Mesenchymal stem cell (in vitro differentiated cells and primary cell): ENCODE data around the gene RNGTT.
"Not testable (repeated sequence)": the region's sequence is repeated elsewhere in the genome, so short reads cannot be mapped to it uniquely, and the experiment has no call there.

Experiments used
- DNase-seq: peaks from one replicate; pipeline ENCODE4 v3.0.0-alpha.2; 2013
- H2AFZ ChIP-seq: one replicate; pipeline ENCODE4 v1.6.1; 2013; ENCODE audit warnings: low read depth, mild to moderate bottlenecking, control low read depth, inconsistent platforms, low read length, moderate library complexity
- H2AK5ac ChIP-seq: 2 replicates; pipeline ENCODE4 v1.6.1; 2013; ENCODE audit warnings: low read length, moderate library complexity, mild to moderate bottlenecking, inconsistent platforms; ENCODE audit not compliant: severe bottlenecking
- H2BK120ac ChIP-seq: one replicate; pipeline ENCODE4 v1.6.1; 2013; ENCODE audit warnings: low read depth, mild to moderate bottlenecking, inconsistent platforms, low read length, moderate library complexity
- H2BK12ac ChIP-seq, 2 experiments: one replicate each; pipeline ENCODE4 v1.6.1; 2013; ENCODE audit warnings: inconsistent platforms in 2 of 2, low read length in 2 of 2, mild to moderate bottlenecking in 2 of 2, moderate library complexity in 2 of 2, control low read depth in 1 of 2
- H2BK15ac ChIP-seq: one replicate; pipeline ENCODE4 v1.6.1; 2013; ENCODE audit warnings: mild to moderate bottlenecking, low read depth, inconsistent platforms; ENCODE audit not compliant: poor library complexity, severe bottlenecking
- H2BK5ac ChIP-seq: 2 replicates; pipeline ENCODE4 v1.6.1; 2013; ENCODE audit warnings: low read depth, mild to moderate bottlenecking, low read length, control low read depth, inconsistent platforms; ENCODE audit not compliant: poor library complexity, severe bottlenecking
- H3K14ac ChIP-seq, 2 experiments: one replicate each; pipeline ENCODE4 v1.6.1; 2013; ENCODE audit warnings: inconsistent platforms in 2 of 2, low read length in 2 of 2, control low read depth in 1 of 2, mild to moderate bottlenecking in 1 of 2, moderate library complexity in 1 of 2
- H3K18ac ChIP-seq, 2 experiments: one replicate each; pipeline ENCODE4 v1.6.1; 2013; ENCODE audit warnings: inconsistent platforms in 2 of 2, low read length in 2 of 2, control low read depth in 1 of 2, low read depth in 1 of 2, mild to moderate bottlenecking in 1 of 2
- H3K23ac ChIP-seq, 2 experiments: one replicate each; pipeline ENCODE4 v1.6.1; 2013; ENCODE audit warnings: inconsistent platforms in 2 of 2, low read length in 2 of 2, mild to moderate bottlenecking in 2 of 2, moderate library complexity in 2 of 2, control low read depth in 1 of 2
- H3K27ac ChIP-seq: 2 replicates; pipeline ENCODE4 v1.5.1; 2013; ENCODE audit warnings: mild to moderate bottlenecking, moderate library complexity, low read length, control low read depth, inconsistent platforms; ENCODE audit not compliant: poor library complexity, severe bottlenecking
- H3K27me3 ChIP-seq, 2 experiments: 2 replicates each; pipeline versions ENCODE4 v1.6.1 to v1.7.0; 2013; ENCODE audit warnings: low read length in 2 of 2, mild to moderate bottlenecking in 2 of 2, moderate library complexity in 2 of 2, control low read depth in 1 of 2, inconsistent platforms in 1 of 2; ENCODE audit not compliant: control insufficient read depth in 1 of 2, insufficient read depth in 1 of 2
- H3K36me3 ChIP-seq, 2 experiments: 2 replicates each; pipeline versions ENCODE4 v1.6.1 to v1.7.0; 2013; ENCODE audit warnings: low read length in 2 of 2, control low read depth in 1 of 2, inconsistent platforms in 1 of 2, low read depth in 1 of 2, mild to moderate bottlenecking in 1 of 2; ENCODE audit not compliant: insufficient read depth in 2 of 2, control insufficient read depth in 1 of 2
- H3K4ac ChIP-seq, 2 experiments: one replicate each; pipeline ENCODE4 v1.6.1; 2013; ENCODE audit warnings: inconsistent platforms in 2 of 2, low read length in 2 of 2, mild to moderate bottlenecking in 2 of 2, moderate library complexity in 2 of 2, control low read depth in 1 of 2, low read depth in 1 of 2
- H3K4me1 ChIP-seq: 2 replicates; pipeline ENCODE4 v1.6.1; 2013; ENCODE audit warnings: low read depth, low read length, control low read depth; ENCODE audit not compliant: control insufficient read depth, insufficient read depth
- H3K4me2 ChIP-seq: 2 replicates; pipeline ENCODE4 v1.6.1; 2013; ENCODE audit warnings: low read length, mild to moderate bottlenecking, inconsistent platforms; ENCODE audit not compliant: poor library complexity, severe bottlenecking
- H3K4me3 ChIP-seq, 2 experiments: 2 replicates each; pipeline versions ENCODE4 v1.5.1 to v1.7.0; 2013; ENCODE audit warnings: low read length in 2 of 2, mild to moderate bottlenecking in 2 of 2, control low read depth in 1 of 2, low read depth in 1 of 2; ENCODE audit not compliant: insufficient read depth in 1 of 2
- H3K79me1 ChIP-seq: replicated peaks from 2 replicates; pipeline ENCODE4 v1.6.1; 2013; ENCODE audit warnings: mild to moderate bottlenecking, control low read depth, low read length, inconsistent platforms; ENCODE audit not compliant: poor library complexity, severe bottlenecking
- H3K9ac ChIP-seq: 2 replicates; pipeline ENCODE4 v1.7.0; 2013; ENCODE audit warnings: mild to moderate bottlenecking, low read length, moderate library complexity
- H3K9me3 ChIP-seq: 2 replicates; pipeline ENCODE4 v1.7.0; 2013; ENCODE audit warnings: mild to moderate bottlenecking, low read length; ENCODE audit not compliant: control insufficient read depth
- H4K8ac ChIP-seq: one replicate; pipeline ENCODE4 v1.6.1; 2013; ENCODE audit warnings: inconsistent platforms, mild to moderate bottlenecking, low read length, moderate library complexity
- H4K91ac ChIP-seq: one replicate; pipeline ENCODE4 v1.6.1; 2013; ENCODE audit warnings: mild to moderate bottlenecking, low read length, inconsistent platforms
- WGBS: methylation state at CpG from one replicate; pipeline ENCODE4 v1.1.7; 2013; ENCODE audit warnings: mixed read lengths; 5-methylcytosine and 5-hydroxymethylcytosine counted together

Gene RNGTT

DNA sequence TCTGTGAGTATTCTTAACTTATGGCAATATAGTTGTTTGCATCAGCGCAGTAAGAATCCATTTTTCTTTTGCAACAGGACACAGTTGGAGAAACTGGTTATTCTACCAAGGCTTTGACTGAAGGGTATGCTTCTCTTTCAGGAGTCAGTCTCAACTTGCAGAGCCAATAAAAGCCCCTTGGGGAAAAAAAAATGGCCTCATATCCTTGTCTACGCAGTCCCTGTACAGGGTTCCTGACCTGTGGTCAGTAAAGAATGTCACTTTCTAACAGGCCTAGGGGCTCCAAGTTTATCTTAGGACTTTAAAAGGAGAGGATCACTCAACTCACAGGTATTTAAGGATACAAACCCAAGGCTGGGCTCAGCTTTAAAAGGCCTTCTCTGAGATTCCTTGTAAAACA lies 6.9 kb upstream of the RNGTT start:
- H2BK120ac ChIP-seq: no peak overlapping the region
- H4K8ac ChIP-seq: no peak overlapping the region
- H3K4me3 ChIP-seq: no peak overlapping the region
- no peak overlapping the region for H3K27ac ChIP-seq
- no peaks in the 10 kb centered on the region for H3K4me1 ChIP-seq
- H3K79me1 ChIP-seq: no peaks in the 10 kb centered on the region
- no peak overlapping the region for H3K4ac ChIP-seq
- H2AFZ ChIP-seq: no peak overlapping the region
- no peak overlapping the region for H2AK5ac ChIP-seq
- peaks cover 30% of the 10 kb centered on the region for H3K9me3 ChIP-seq
- no peak overlapping the region for H3K14ac ChIP-seq
- no peak overlapping the region for H3K4me2 ChIP-seq
- WGBS: 93% methylated on average over 2 of the region's 2 CpGs
- no peak overlapping the region for H2BK15ac ChIP-seq
- no peaks in the 10 kb centered on the region for H3K27me3 ChIP-seq
- H3K18ac ChIP-seq: no peak overlapping the region
- H3K23ac ChIP-seq: no peak overlapping the region
- H3K36me3 ChIP-seq: no peaks in the 10 kb centered on the region
- H2BK5ac ChIP-seq: no peak overlapping the region
- no peak overlapping the region for H2BK12ac ChIP-seq
- no peak overlapping the region for H4K91ac ChIP-seq
- no peak overlapping the region for H3K9ac ChIP-seq
- DNase-seq: no peak

DNA sequence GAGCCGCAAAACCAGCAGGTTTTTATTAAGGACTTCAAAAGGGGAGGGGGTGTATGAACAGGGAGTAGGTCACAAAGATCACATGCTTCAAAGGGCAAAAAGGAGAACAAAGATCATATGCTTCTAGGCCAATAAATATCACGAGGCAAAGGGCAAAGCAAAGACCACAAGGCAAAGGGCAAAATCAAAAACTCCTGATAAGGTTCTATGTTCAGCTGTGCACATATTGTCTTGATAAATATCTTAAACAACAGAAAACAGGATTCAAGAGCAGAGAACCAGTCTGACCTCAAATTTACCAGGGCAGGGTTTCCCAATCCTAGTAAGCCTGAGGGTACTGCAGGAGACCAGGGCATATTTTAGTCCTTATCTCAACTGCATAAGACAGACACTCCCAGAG lies 5.8 kb upstream of the RNGTT start:
- H2BK120ac ChIP-seq, H3K27ac ChIP-seq, H3K14ac ChIP-seq, H3K9ac ChIP-seq, H3K79me1 ChIP-seq, H2AK5ac ChIP-seq, H2BK5ac ChIP-seq, H3K36me3 ChIP-seq, H3K4me3 ChIP-seq, H4K8ac ChIP-seq, DNase-seq, H4K91ac ChIP-seq, H3K23ac ChIP-seq, H2AFZ ChIP-seq, H3K18ac ChIP-seq, H3K4me2 ChIP-seq, H3K27me3 ChIP-seq, H2BK15ac ChIP-seq, H3K4me1 ChIP-seq, H3K4ac ChIP-seq, H2BK12ac ChIP-seq: not testable (repeated sequence)
- H3K9me3 ChIP-seq: peaks cover 30% of the 10 kb centered on the region
- WGBS: 0% methylated on average over 1 of the region's 2 CpGs

DNA sequence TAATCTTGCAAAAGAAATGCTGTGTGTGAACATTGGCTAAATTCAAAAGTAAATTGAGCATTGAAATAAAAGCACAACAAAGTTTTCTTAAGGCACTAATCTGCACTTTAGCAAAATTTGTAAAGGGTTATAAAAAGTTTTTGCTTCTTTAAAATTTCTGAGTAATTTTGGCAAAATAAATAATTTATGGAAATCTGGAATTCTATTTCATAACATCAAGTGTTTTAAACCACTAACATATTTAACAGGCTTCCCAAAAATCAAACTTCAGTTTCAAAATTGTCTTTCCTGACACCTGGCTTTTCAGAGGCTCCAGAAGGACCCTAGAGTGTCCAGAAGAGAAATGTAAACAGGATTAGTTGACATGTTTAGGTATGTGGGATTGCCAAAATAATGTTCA lies 4.5 kb upstream of the RNGTT start:
- no peak overlapping the region for H3K4ac ChIP-seq
- H2BK120ac ChIP-seq: no peak overlapping the region
- no peak overlapping the region for H2BK15ac ChIP-seq
- H3K27ac ChIP-seq: no peak overlapping the region
- no peak overlapping the region for H3K23ac ChIP-seq
- H2BK5ac ChIP-seq: no peak overlapping the region
- no peak overlapping the region for H3K4me3 ChIP-seq
- no peak overlapping the region for H3K14ac ChIP-seq
- H2BK12ac ChIP-seq: no peak overlapping the region
- no peaks in the 10 kb centered on the region for H3K4me1 ChIP-seq
- no peak for DNase-seq
- H3K9me3 ChIP-seq: peaks cover 30% of the 10 kb centered on the region
- no peak overlapping the region for H2AFZ ChIP-seq
- peaks cover 4% of the 10 kb centered on the region for H3K79me1 ChIP-seq
- no peak overlapping the region for H3K18ac ChIP-seq
- no peak overlapping the region for H3K4me2 ChIP-seq
- H2AK5ac ChIP-seq: no peak overlapping the region
- no peaks in the 10 kb centered on the region for H3K36me3 ChIP-seq
- no peaks in the 10 kb centered on the region for H3K27me3 ChIP-seq
- H4K91ac ChIP-seq: no peak overlapping the region
- H3K9ac ChIP-seq: no peak overlapping the region
- H4K8ac ChIP-seq: no peak overlapping the region

DNA sequence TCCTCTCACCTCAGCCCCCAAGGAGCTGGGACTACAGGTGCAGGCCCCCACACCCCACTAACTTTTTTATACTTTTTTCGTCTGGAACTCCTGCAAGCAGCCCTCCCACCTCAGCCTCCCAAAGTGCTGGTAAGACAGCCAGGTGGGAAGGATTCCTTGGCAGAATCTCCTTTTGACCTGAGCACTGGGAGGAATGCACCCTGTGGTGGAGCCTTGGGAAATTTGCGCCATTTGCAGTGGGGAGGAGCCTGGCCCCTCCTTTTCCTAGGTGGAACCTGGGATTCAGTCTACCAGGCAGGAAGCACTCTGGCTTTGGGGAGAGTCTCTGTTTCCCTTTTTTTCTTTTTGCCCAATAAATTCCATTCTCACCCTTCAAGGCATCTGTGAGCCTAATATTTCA lies 2.3 kb upstream of the RNGTT start:
- H3K4me3 ChIP-seq: no peak overlapping the region
- no peaks in the 10 kb centered on the region for H3K36me3 ChIP-seq
- no peak overlapping the region for H4K8ac ChIP-seq
- H3K4me1 ChIP-seq: peaks cover 6% of the 10 kb centered on the region
- no peak overlapping the region for H3K4me2 ChIP-seq
- no peak overlapping the region for H3K9ac ChIP-seq
- no peak overlapping the region for H2AFZ ChIP-seq
- H3K4ac ChIP-seq: no peak overlapping the region
- no peak overlapping the region for H3K18ac ChIP-seq
- H2AK5ac ChIP-seq: no peak overlapping the region
- no peak overlapping the region for H3K14ac ChIP-seq
- H2BK15ac ChIP-seq: no peak overlapping the region
- no peak overlapping the region for H3K27ac ChIP-seq
- H2BK5ac ChIP-seq: no peak overlapping the region
- peaks cover 7% of the 10 kb centered on the region for H3K79me1 ChIP-seq
- no peak overlapping the region for H3K23ac ChIP-seq
- H2BK12ac ChIP-seq: no peak overlapping the region
- H3K9me3 ChIP-seq: peaks cover 30% of the 10 kb centered on the region
- no peak overlapping the region for H2BK120ac ChIP-seq
- no peak overlapping the region for H4K91ac ChIP-seq
- DNase-seq: no peak
- WGBS: 83% methylated on average over 2 of the region's 2 CpGs
- H3K27me3 ChIP-seq: no peaks in the 10 kb centered on the region
